ENCODE results near the gene MAIP1.

DNA sequence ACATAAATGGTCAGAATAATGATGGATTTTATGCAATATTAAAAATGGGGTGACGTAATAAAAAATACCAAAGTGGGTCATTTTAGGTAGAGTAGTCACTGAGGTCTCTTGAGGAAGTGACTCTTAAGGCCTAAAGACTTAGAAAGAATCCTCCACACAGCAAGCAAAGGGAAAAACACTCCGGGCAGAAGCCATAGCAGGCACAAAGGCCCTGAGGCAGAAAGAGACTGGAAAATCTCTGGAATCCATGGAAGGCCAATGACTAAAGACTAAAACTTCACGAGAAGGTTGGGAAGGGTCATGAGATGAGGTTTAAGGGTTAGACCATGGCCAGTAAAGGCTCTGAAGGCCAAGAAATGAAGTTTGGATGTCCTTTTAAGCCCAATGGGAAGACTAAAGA lies 36.9 kb downstream of the MAIP1 start:
- TF ChIP-seq, protein P1, sequence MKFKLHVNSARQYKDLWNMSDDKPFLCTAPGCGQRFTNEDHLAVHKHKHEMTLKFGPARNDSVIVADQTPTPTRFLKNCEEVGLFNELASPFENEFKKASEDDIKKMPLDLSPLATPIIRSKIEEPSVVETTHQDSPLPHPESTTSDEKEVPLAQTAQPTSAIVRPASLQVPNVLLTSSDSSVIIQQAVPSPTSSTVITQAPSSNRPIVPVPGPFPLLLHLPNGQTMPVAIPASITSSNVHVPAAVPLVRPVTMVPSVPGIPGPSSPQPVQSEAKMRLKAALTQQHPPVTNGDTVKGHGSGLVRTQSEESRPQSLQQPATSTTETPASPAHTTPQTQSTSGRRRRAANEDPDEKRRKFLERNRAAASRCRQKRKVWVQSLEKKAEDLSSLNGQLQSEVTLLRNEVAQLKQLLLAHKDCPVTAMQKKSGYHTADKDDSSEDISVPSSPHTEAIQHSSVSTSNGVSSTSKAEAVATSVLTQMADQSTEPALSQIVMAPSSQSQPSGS (CRISPR knock-in tag; IDR thresholded peaks at IDR 0.05; ENCODE audit: borderline replicate concordance, low read depth) = no peak
- TF ChIP-seq, protein P2, sequence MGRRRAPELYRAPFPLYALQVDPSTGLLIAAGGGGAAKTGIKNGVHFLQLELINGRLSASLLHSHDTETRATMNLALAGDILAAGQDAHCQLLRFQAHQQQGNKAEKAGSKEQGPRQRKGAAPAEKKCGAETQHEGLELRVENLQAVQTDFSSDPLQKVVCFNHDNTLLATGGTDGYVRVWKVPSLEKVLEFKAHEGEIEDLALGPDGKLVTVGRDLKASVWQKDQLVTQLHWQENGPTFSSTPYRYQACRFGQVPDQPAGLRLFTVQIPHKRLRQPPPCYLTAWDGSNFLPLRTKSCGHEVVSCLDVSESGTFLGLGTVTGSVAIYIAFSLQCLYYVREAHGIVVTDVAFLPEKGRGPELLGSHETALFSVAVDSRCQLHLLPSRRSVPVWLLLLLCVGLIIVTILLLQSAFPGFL (CRISPR knock-in tag; IDR thresholded peaks at IDR 0.05; ENCODE audit: borderline replicate concordance) = no peak
- TF ChIP-seq, protein P3, sequence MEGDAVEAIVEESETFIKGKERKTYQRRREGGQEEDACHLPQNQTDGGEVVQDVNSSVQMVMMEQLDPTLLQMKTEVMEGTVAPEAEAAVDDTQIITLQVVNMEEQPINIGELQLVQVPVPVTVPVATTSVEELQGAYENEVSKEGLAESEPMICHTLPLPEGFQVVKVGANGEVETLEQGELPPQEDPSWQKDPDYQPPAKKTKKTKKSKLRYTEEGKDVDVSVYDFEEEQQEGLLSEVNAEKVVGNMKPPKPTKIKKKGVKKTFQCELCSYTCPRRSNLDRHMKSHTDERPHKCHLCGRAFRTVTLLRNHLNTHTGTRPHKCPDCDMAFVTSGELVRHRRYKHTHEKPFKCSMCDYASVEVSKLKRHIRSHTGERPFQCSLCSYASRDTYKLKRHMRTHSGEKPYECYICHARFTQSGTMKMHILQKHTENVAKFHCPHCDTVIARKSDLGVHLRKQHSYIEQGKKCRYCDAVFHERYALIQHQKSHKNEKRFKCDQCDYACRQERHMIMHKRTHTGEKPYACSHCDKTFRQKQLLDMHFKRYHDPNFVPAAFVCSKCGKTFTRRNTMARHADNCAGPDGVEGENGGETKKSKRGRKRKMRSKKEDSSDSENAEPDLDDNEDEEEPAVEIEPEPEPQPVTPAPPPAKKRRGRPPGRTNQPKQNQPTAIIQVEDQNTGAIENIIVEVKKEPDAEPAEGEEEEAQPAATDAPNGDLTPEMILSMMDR (IDR thresholded peaks at IDR 0.05) = no peak

All from WTC11 (cell line).